Posterior vena cava (tissue), 2 donors: ENCODE results near the gene GRM1. TPM values are rescaled to one million over a fixed set of nuclear protein-coding genes. Genes with fewer than 3 reads are reported as not detected.

Experiments used
- DNase-seq: peaks from one replicate; pipeline ENCODE4 v3.0.0-alpha.2; 2020; ENCODE audit warnings: low spot score
- intact Hi-C, 2 donors: fragments of 100-400 bp; cut with DNase I; formaldehyde crosslinking; loops; one replicate each; pipeline versions ENCODE4 v1.14.1 to v1.14.2; 2022 to 2023
- total RNA-seq, 2 donors: library from RNA; stranded (reverse); fragmentation: NEBNext Ultra II Directional; extraction: Animal tissue kit (Norgen Biotek cat#: 25700); gene quantifications; one replicate each; pipeline ENCODE4 v1.2.1, GENCODE V29; 2021
- donor health status: DM: yes; HTN: yes; CAD: no.
- donor health status: DM: yes; HTN: yes; CAD: no.

GRM1 gene
- total RNA-seq, 2 donors from 2014 or later = 0.05 TPM; not detected in 1

DNA sequence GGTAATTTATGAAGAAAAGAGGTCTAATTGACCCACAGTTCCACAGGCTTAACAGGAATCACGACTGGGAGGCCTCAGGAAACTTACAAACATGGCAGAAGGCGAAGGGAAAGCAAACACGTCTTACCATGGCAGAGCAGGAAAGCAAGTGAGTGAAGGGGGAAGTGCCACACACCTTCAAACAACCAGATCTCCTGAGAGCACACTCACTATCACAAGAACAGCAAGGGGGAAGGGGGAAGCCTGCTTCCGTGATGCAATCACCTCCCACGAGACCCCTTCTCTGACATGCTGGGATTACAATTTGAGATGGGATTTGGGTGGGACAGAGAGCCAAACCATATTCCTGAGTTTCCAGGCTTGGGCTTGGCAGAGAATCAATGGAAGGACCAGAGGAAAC, 390.7 kb downstream of the GRM1 start:
- intact Hi-C loops = no loop called here

GRCh38 chr6:146420255-146420654, 391.4 kb downstream of the GRM1 start:
- intact Hi-C loops = no loop called here
- DNase-seq = no peak

More for the DNA sequence above, 390.7 kb downstream of the GRM1 start:
- DNase-seq = no peak

DNA sequence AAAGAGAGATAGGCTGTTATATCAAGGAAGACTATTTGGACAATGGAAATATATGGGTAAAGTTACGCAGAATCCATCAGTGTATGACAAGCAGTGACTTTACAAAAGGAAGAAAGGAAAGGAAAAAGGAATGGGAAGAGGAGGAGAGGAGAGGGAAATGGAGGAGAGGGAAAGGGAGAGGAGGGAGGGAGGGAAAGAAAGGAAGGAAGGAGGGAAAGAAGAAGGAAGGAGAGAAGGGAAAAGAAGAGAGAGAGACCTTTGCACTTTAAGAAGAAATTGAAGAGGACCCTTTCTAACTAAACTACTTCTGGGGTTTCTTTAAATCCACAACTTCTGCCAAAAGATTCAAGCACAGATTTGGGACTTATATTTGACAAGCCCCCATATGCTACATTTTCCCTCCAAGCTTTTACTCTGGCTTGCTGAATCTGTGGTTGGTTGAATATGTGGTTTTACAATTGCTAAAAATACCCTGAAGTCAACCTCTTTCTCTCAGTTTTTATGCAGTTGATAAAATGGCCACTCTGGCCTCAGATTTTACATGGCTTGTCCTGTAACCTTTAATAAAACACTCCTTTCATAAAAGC, 394.0 kb downstream of the GRM1 start:
- intact Hi-C loops = no loop called here
- DNase-seq = no peak

DNA sequence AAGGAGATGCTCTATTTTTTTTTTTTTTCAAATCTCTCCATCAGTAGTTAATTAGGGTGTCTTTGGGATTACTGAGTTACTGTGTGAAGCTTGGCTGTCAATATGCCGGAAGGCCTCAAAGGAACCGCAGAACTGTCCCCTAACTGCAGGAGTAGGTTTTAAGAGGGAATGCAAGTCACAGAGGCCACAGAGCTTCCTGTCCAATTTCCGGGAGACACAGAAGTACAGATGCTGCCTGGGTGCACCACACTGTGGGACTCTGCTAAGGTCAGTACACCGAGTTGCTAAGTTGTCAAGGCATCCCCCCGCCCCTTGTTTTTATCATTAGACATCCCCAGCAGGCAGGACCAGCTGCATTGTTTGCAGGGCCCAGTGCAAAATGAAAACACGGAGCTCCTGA, 394.6 kb downstream of the GRM1 start:
- DNase-seq = no peak
- intact Hi-C loops = no loop called here

- DNase-seq = no peak
- intact Hi-C loops = no loop called here
These were observed 397.7 kb downstream of the GRM1 start for GRCh38 chr6:146426516-146426915.

DNA sequence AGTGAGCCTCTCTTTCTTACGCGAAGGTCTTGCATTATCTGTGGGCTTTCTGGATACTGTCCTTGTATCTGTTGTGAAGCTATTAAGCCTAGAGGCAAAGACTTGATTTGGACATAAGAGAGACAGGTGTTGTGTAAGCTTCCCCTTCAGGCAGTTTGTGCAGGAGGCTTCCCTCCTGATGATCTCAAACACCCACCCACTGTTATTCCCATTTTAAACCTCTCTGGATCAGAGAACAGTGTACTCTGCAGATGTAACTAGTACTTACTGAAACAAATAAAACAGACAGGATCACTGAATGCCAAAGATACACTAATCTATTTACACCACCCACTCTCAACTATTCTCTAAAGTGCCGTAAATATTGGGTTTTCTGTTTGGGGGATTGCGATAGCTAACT, 401.0 kb downstream of the GRM1 start:
- intact Hi-C loops = no loop called here
- DNase-seq = no peak

- DNase-seq = no peak
- intact Hi-C loops = no loop called here
These were observed 405.2 kb downstream of the GRM1 start for GRCh38 chr6:146433881-146434731.

- no peak for DNase-seq
- intact Hi-C loops = no loop called here
These were observed 406.0 kb downstream of the GRM1 start for GRCh38 chr6:146434732-146435390.

GRCh38 chr6:146441907-146442306, 413.0 kb downstream of the GRM1 start:
- DNase-seq = no peak
- intact Hi-C loops = no loop called here

DNA sequence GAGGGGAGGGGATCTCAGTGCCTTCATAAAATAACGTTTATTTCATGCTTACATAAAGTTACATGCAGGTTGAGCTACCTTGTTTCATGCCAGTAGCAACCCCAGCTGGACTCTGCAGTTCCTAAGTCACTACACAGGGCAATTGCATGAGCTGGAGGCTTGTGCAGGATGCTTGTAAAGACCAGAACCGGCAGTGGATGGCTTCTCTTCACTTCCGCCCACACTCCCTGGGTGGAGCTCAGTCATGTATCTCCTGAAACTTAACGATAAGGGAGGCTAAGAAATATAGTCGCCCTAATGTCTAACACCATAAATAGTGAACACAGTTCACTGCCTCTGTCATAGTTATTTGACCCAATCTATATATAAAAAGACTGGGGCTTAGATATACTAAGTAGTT, 415.3 kb downstream of the GRM1 start:
- DNase-seq = no peak
- intact Hi-C loops = loop anchor here in 1 of 2 donors (1.0 kb wide), 1 partner anchor 53 kb away; no protein-coding TSS in a partner anchor

- intact Hi-C loops = no loop called here
- no peak for DNase-seq
These were observed 416.4 kb downstream of the GRM1 start for GRCh38 chr6:146445233-146445632.

DNA sequence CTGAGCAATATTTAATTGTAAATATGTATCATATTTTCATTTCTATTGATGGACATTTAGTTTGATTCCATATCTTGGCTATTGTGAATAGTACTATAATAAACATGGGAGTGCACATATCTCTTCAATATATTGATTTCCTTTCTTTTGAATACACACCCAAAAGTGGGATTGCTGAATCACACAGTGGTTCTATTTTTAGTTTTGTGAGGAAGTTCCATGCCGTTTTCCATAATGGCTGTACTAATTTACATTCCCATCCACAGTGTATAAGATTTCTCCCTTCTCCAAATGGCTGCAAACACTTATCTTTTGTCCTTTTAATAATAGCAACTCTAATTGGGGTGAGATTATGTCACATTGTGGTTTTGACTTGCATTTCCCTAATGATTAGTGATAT, 428.0 kb downstream of the GRM1 start:
- no peak for DNase-seq
- intact Hi-C loops = no loop called here

DNA sequence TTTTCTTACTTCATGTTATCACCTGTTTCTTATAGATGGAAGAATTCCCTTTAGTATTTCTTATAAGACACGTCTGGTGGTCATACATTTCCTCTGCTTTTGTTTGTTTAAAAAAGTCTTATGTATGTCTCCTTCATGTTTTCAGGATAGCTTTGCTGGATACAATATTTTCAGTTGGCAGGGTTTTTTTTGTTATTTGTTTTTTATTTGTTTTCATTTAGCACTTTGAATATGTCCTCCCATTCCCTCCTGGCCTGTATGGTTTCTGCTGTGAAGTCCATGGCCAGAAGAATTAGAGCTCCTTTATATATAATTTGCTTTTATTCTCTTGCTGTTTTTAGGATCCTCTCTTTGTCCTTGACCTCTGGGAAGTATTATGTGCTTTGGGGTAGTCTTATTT, 432.1 kb downstream of the GRM1 start:
- intact Hi-C loops = no loop called here
- no peak for DNase-seq

DNA sequence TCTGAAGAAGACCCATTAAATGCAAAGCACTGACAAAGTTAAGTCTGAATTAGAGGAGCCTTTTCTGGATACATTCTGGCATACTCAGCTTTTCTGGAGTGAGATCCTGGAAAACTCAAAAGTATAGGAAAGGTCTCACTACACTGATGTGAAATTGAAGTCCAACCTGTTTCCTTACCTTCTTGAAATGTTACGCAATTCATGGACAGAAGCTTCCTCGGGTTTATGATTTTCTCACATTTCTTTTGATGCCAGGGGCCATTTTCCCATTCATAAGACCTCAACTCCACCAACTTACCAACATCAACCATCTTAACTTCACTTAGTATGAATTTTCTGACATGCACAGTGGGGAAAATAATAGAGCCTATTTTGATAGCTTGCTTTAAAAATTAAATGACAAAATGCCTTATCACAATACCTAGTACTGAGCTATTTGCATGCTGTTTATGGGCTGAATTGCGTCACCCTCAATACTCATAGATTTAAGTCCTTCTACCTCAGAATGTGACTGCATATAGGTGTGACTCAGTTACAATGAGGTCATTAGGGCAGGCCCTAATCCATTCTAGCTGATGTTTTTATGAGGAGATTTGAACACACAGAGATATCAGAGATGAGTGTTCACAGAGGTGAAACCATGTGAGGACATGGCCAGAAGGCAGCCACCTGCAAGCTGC, 441.4 kb downstream of the GRM1 start:
- DNase-seq = no peak
- intact Hi-C loops = no loop called here

GRCh38 chr6:146472918-146473317, 444.1 kb downstream of the GRM1 start:
- no peak for DNase-seq
- intact Hi-C loops = no loop called here

DNA sequence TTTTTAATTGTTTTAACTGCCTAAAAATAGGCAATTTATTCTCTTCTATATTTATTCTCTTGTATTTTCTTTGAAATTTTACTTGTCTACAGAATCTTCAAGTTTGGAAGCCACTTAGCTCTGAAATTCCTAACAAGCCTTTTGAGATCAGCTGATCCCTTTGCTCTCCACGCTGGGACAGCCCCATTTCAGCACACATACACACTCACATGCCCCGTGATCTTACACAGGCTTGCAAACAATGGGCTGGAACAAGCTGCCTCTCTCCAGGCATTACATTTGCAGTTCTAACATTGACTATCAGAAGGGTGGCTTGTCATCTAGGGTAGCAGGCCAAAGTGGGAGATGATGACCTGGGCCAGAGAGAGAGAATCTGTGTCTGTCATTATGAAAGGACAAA, 452.7 kb downstream of the GRM1 start:
- no peak for DNase-seq
- intact Hi-C loops = no loop called here

- no peak for DNase-seq
- intact Hi-C loops = no loop called here
These were observed 455.5 kb downstream of the GRM1 start for GRCh38 chr6:146484411-146484810.
